H1 (cell line): ENCODE results near the gene EVX2. TPM values are rescaled to one million over a fixed set of nuclear protein-coding genes. Genes with fewer than 3 reads are reported as not detected.
A peak's percentile ranks its signal among the peaks of the same experiment; 100 is the strongest.

Experiments used
- CTCF ChIA-PET: fragments of 300-600 bp; sonication (Branson Sonifier 250); formaldehyde crosslinking; loops from one replicate; lab custom pipeline; 2021; ENCODE audit not compliant: partially characterized antibody; lab: Charles Lee
- POLR2A ChIA-PET: fragments of 300-600 bp; sonication (Branson Sonifier 250); formaldehyde crosslinking; loops from one replicate; lab custom pipeline; 2021; ENCODE audit warnings: inconsistent platforms; ENCODE audit not compliant: partially characterized antibody; lab: Charles Lee
- DNase-seq, 2 experiments: peaks; one replicate each; pipeline versions ENCODE4 v3.0.0 to v3.0.0-alpha.2; 2010 to 2022; ENCODE audit warnings: low spot score in 2 of 2, low read depth in 1 of 2, mixed read lengths in 1 of 2
- FAIRE-seq: peaks from 2 replicates; lab custom pipeline; 2011; peaks lifted over from hg19 to GRCh38; lab: Jason Lieb, UNC
- H2AFZ ChIP-seq: 2 replicates; pipeline ENCODE4 v1.8.1; 2012; ENCODE audit warnings: low read length, inconsistent platforms
- H2AK5ac ChIP-seq: 2 replicates; pipeline ENCODE4 v1.6.1; 2013; ENCODE audit warnings: low read depth, low read length
- H2BK120ac ChIP-seq: replicated peaks from 2 replicates; pipeline ENCODE3; 2013; ENCODE audit warnings: low read depth, low read length, inconsistent platforms
- H2BK12ac ChIP-seq: 2 replicates; pipeline ENCODE4 v1.6.1; 2013; ENCODE audit warnings: low read depth, low read length
- H2BK15ac ChIP-seq: 2 replicates; pipeline ENCODE4 v1.6.1; 2013; ENCODE audit warnings: low read length
- H2BK20ac ChIP-seq: 2 replicates; pipeline ENCODE4 v1.6.1; 2013; ENCODE audit warnings: low read length
- H2BK5ac ChIP-seq: 2 replicates; pipeline ENCODE4 v1.6.1; 2013; ENCODE audit warnings: low read depth, low read length
- H3K14ac ChIP-seq: 2 replicates; pipeline ENCODE4 v1.6.1; 2013; ENCODE audit warnings: inconsistent platforms; ENCODE audit not compliant: insufficient read length
- H3K18ac ChIP-seq: 2 replicates; pipeline ENCODE4 v1.6.1; 2013; ENCODE audit warnings: low read length; ENCODE audit errors: extremely low read depth
- H3K23ac ChIP-seq: 2 replicates; pipeline ENCODE4 v1.6.1; 2013; ENCODE audit warnings: inconsistent platforms; ENCODE audit not compliant: insufficient read length
- H3K23me2 ChIP-seq: 2 replicates; pipeline ENCODE4 v1.6.1; 2013; ENCODE audit warnings: low read depth, low read length
- H3K27ac ChIP-seq: 2 replicates; pipeline ENCODE4 v1.6.1; 2011; ENCODE audit warnings: low read depth, low read length, inconsistent platforms
- H3K27me3 ChIP-seq, 4 experiments: replicated peaks in 1 of 4; 1 replicate in 1 of 4; 2 replicates in 3 of 4; pipeline versions ENCODE4 v1.6.1 to v1.8.1; 2011 to 2013; ENCODE audit warnings: low read length in 3 of 4, mild to moderate bottlenecking in 3 of 4, inconsistent platforms in 2 of 4, mixed read lengths in 2 of 4, moderate library complexity in 1 of 4; ENCODE audit not compliant: control insufficient read depth in 3 of 4, insufficient read depth in 3 of 4; ENCODE audit errors: extremely low read depth in 1 of 4
- H3K36me3 ChIP-seq, 4 experiments: 2 replicates each; pipeline versions ENCODE4 v1.6.1 to v1.8.1; 2011 to 2013; ENCODE audit warnings: mild to moderate bottlenecking in 4 of 4, low read length in 3 of 4, moderate library complexity in 2 of 4, control low read depth in 1 of 4, inconsistent platforms in 1 of 4; ENCODE audit not compliant: insufficient read depth in 4 of 4, control insufficient read depth in 2 of 4
- H3K4ac ChIP-seq: replicated peaks from 2 replicates; pipeline ENCODE3; 2013; ENCODE audit warnings: low read length, low read depth, mixed read lengths, inconsistent platforms; ENCODE audit not compliant: insufficient read length
- H3K4me1 ChIP-seq, 4 experiments: replicated peaks in 1 of 4; 1 replicate in 1 of 4; 2 replicates in 3 of 4; pipeline versions ENCODE4 v1.6.1 to v1.8.1; 2011 to 2013; ENCODE audit warnings: low read length in 3 of 4, inconsistent platforms in 2 of 4, mixed read lengths in 1 of 4; ENCODE audit not compliant: insufficient read depth in 4 of 4, control insufficient read depth in 3 of 4
- H3K4me2 ChIP-seq, 2 experiments: 2 replicates each; pipeline versions ENCODE4 v1.6.1 to v1.8.1; 2011 to 2013; ENCODE audit warnings: low read depth in 2 of 2, low read length in 2 of 2, control low read depth in 1 of 2, inconsistent platforms in 1 of 2, mild to moderate bottlenecking in 1 of 2; ENCODE audit not compliant: insufficient read depth in 1 of 2
- H3K4me3 ChIP-seq, 4 experiments: fragments of 200-600, 300-600 bp in 1 of 4; sonication (generic), shearing (Covaris generic), sonication (Bioruptor Twin) in 1 of 4; 2 replicates each; pipeline versions ENCODE4 v1.5.1 to v1.8.1; 2011 to 2016; ENCODE audit warnings: low read length in 4 of 4, low read depth in 3 of 4, control low read depth in 2 of 4, inconsistent platforms in 2 of 4, mild to moderate bottlenecking in 2 of 4, mixed read lengths in 1 of 4, moderate library complexity in 1 of 4; ENCODE audit not compliant: insufficient read depth in 2 of 4; ENCODE audit errors: extremely low read depth in 1 of 4
- H3K56ac ChIP-seq: replicated peaks from 2 replicates; pipeline ENCODE3; 2013; ENCODE audit warnings: low read depth, mild to moderate bottlenecking, mixed read lengths, low read length, inconsistent platforms; ENCODE audit not compliant: insufficient read length
- H3K79me1 ChIP-seq: 2 replicates; pipeline ENCODE4 v1.6.1; 2013; ENCODE audit warnings: low read depth, low read length, control low read depth
- H3K79me2 ChIP-seq, 2 experiments: 2 replicates each; pipeline versions ENCODE4 v1.6.1 to v1.8.1; 2012 to 2013; ENCODE audit warnings: low read length in 2 of 2, mild to moderate bottlenecking in 2 of 2, inconsistent platforms in 1 of 2; ENCODE audit not compliant: insufficient read depth in 2 of 2, control insufficient read depth in 1 of 2
- H3K9ac ChIP-seq, 4 experiments: replicated peaks in 1 of 4; 1 replicate in 1 of 4; 2 replicates in 3 of 4; pipeline versions ENCODE4 v1.6.1 to v1.8.1; 2011 to 2013; ENCODE audit warnings: low read depth in 3 of 4, low read length in 3 of 4, control low read depth in 2 of 4, mild to moderate bottlenecking in 2 of 4, moderate library complexity in 2 of 4, inconsistent platforms in 1 of 4; ENCODE audit errors: extremely low read depth in 1 of 4
- H3K9me3 ChIP-seq, 2 experiments: 2 replicates each; pipeline versions ENCODE4 v1.6.1 to v1.8.1; 2012 to 2013; ENCODE audit warnings: mild to moderate bottlenecking in 2 of 2, moderate library complexity in 2 of 2, control low read depth in 1 of 2, inconsistent platforms in 1 of 2, low read depth in 1 of 2, low read length in 1 of 2, mixed read lengths in 1 of 2; ENCODE audit not compliant: insufficient read depth in 2 of 2
- H4K20me1 ChIP-seq, 2 experiments: replicated peaks in 1 of 2; 2 replicates each; pipeline versions ENCODE3 to v1.8.1; 2011 to 2013; ENCODE audit warnings: inconsistent platforms in 2 of 2, low read length in 2 of 2, mild to moderate bottlenecking in 1 of 2; ENCODE audit not compliant: insufficient read depth in 2 of 2, control insufficient read depth in 1 of 2
- H4K5ac ChIP-seq: 2 replicates; pipeline ENCODE4 v1.6.1; 2013; ENCODE audit warnings: low read length, low read depth, mixed read lengths, inconsistent platforms; ENCODE audit not compliant: insufficient read length
- H4K8ac ChIP-seq: 2 replicates; pipeline ENCODE4 v1.8.0; 2013; ENCODE audit warnings: mild to moderate bottlenecking, moderate library complexity, low read length, inconsistent platforms; ENCODE audit not compliant: insufficient read depth; ENCODE audit errors: extremely low read depth
- H4K91ac ChIP-seq: replicated peaks from 2 replicates; pipeline ENCODE3; 2013; ENCODE audit warnings: low read length, mixed read lengths, inconsistent platforms; ENCODE audit not compliant: insufficient read length
- ASH2L ChIP-seq: fragments of 200-600, 300-600 bp; sonication (generic); IDR thresholded peaks from one replicate; pipeline ENCODE4 v1.7.1; 2017; ENCODE audit warnings: low read length
- BCL11A ChIP-seq, 2 experiments: IDR thresholded peaks; one replicate each; pipeline ENCODE4 v1.6.1; 2011; ENCODE audit warnings: low read depth in 2 of 2, low read length in 2 of 2, mild to moderate bottlenecking in 2 of 2
- CHD2 ChIP-seq: IDR thresholded peaks from 2 replicates; pipeline ENCODE4 v1.6.1; 2012; ENCODE audit warnings: low read length, improper control_type of control experiment
- CREB1 ChIP-seq: IDR thresholded peaks from 2 replicates; pipeline ENCODE4 v1.6.1; 2012; ENCODE audit warnings: inconsistent platforms
- CTCF ChIP-seq, 3 experiments: IDR thresholded peaks; 1 replicate in 2 of 3; 2 replicates in 1 of 3; pipeline versions ENCODE4 v1.5.1 to v1.6.1; 2011; ENCODE audit warnings: low read length in 3 of 3, mild to moderate bottlenecking in 3 of 3, inconsistent platforms in 2 of 3, low read depth in 1 of 3, moderate library complexity in 1 of 3; ENCODE audit not compliant: insufficient read depth in 1 of 3; ENCODE audit errors: control extremely low read depth in 1 of 3
- RBBP5 ChIP-seq: IDR thresholded peaks from 2 replicates; pipeline ENCODE4 v1.7.1; 2012; ENCODE audit warnings: low read depth, mild to moderate bottlenecking, inconsistent platforms, low read length, moderate library complexity, borderline replicate concordance
- SIN3A ChIP-seq, 2 experiments: IDR thresholded peaks in 1 of 2; conservative IDR thresholded peaks in 1 of 2; 2 replicates each; pipeline ENCODE4 v1.6.1; 2011 to 2012; ENCODE audit warnings: low read length in 2 of 2, improper control_type of control experiment in 1 of 2, low read depth in 1 of 2, mild to moderate bottlenecking in 1 of 2
- SUZ12 ChIP-seq: fragments of 200-600 bp; sonication (generic); IDR thresholded peaks from 2 replicates; pipeline ENCODE4 v1.6.1; 2012; ENCODE audit warnings: mild to moderate bottlenecking, inconsistent platforms, low read length, moderate library complexity, mixed read lengths
- TAF7 ChIP-seq: optimal IDR thresholded peaks from 2 replicates; pipeline ENCODE3; 2011; ENCODE audit warnings: low read depth, mild to moderate bottlenecking, inconsistent platforms, low read length, moderate library complexity, borderline replicate concordance
- WGBS, 2 experiments: shearing (Covaris generic) in 1 of 2; methylation state at CpG; one replicate each; pipeline versions ENCODE4 v1.1.6 to v1.1.7; 2013 to 2015; ENCODE audit warnings: low lambda C conversion rate in 2 of 2, mixed read lengths in 2 of 2, inconsistent platforms in 1 of 2, low coverage in 1 of 2, missing lambda C conversion rate in 1 of 2; ENCODE audit not compliant: insufficient replicate concordance in 2 of 2, insufficient coverage in 1 of 2, insufficient read length in 1 of 2; ENCODE audit errors: extremely low coverage in 1 of 2, missing lambda C conversion rate in 1 of 2; 5-methylcytosine and 5-hydroxymethylcytosine counted together
- polyA plus RNA-seq, 7 experiments: library from polyadenylated mRNA; depleted of rRNA in 3 of 7; stranded (reverse) in 5 of 7; unstranded in 2 of 7; fragments of >200 nt in 5 of 7; fragments of 200-250 nt in 2 of 7; gene quantifications; 1 replicate in 5 of 7; 2 replicates in 1 of 7; 4 replicates in 1 of 7; pipeline versions ENCODE4 v1.2.1 to v1.2.3, GENCODE V29; 2011 to 2013; ENCODE audit warnings: missing spikeins in 2 of 7, mixed read lengths in 2 of 7
- total RNA-seq: library from RNA; stranded (reverse); fragmentation: NEBNext Ultra II Directional; extraction: Animal tissue kit (Norgen Biotek cat#: 25700); gene quantifications from 2 replicates; pipeline ENCODE4 v1.2.1, GENCODE V29; 2021

Gene EVX2
- total and polyA plus RNA-seq, 2 of the 8 experiments (the other 6 are each of a cell fraction or from before 2014, with no cell fraction given): not detected

DNA sequence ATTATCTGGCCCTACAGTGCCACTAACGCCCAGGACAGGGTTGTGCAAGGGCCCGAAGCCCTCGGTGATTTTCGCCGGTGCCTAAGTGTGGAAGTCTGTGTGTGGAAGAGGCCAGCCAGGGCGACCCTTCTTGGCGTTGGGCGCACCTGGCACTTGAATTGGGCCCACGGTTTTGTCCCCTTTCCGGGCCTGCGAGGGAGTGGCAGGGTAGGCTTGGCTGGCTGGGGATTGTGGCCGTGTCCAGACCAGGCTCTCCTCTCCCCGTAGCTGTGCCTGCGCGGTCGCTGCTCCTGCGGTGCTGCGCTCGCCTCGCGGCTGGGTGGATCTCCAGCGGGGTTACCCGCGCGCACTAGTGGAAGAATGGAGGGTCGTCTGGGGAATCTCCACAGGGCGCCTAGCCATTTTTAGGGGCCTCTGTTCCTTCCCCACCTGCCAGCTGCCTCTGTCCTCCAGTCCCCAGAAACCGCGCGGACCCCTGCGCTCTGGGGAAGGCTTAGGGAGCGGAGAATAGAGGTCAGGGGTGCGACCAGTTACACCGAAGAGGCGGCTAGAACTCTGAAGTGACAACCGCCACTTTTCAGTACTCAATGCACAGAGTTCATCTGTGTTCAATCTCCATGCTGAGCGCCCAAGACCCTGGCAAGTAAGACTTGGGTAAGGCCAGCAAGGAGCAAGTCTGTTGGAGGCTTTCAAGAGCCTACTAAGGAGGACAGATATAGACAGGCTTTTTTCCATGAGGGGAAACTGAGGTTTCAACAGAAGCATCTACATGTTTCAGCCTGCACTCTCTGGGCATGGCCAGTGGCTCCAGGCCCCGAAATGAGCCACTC is 16.0 kb downstream of the EVX2 start:
- H2AK5ac ChIP-seq: no peak overlapping the region
- H2BK120ac ChIP-seq: no peak overlapping the region
- H2BK12ac ChIP-seq: 0 out of 2 replicates have a peak overlapping the region, but pooled peaks have one; percentile 19
- no peak overlapping the region for H2BK20ac ChIP-seq
- DNase-seq (peak in 1 of 2 experiments; percentile 58), FAIRE-seq (no peak)
- ChIA-PET POLR2A (no interaction called here), CTCF (interaction anchor here (0.9 kb wide), 1 partner anchor 697 kb away, joined by 3 read pairs; no protein-coding TSS in a partner anchor)
- H3K79me1 ChIP-seq: no peaks in the 10 kb centered on the region
- peak overlapping the region in 2 of 4 experiments; percentile 14 to 54; a peak in 3 of 8 replicates for H3K4me3 ChIP-seq
- peaks cover 0 to 4% (median 0%) of the 10 kb centered on the region in 4 experiments; a peak in 1 of 8 replicates for H3K36me3 ChIP-seq
- no peak overlapping the region for H3K14ac ChIP-seq
- H2AFZ ChIP-seq: no peak overlapping the region
- H4K20me1 ChIP-seq: peaks cover 7 to 16% of the 10 kb centered on the region in 2 experiments
- H4K5ac ChIP-seq: no peak overlapping the region
- no peak overlapping the region for H3K27ac ChIP-seq
- H3K56ac ChIP-seq: no peak overlapping the region
- no peaks in the 10 kb centered on the region; the same call in 1 of the 2 replicates for H3K23me2 ChIP-seq
- no peak overlapping the region for H3K9ac ChIP-seq
- H3K23ac ChIP-seq: no peak overlapping the region
- H2BK5ac ChIP-seq: no peak overlapping the region
- WGBS, 2 experiments: 9% methylated on average over 38 of the region's 38 CpGs; no CpG with 5 or more reads in 1 of the 2 experiments
- H4K91ac ChIP-seq: no peak overlapping the region
- H3K18ac ChIP-seq: no peak overlapping the region
- no peak overlapping the region for H3K4ac ChIP-seq
- H3K4me2 ChIP-seq: peak overlapping the region; percentile 53 to 75
- H2BK15ac ChIP-seq: peak overlapping the region; percentile 29; the same call in 1 of the 2 replicates
- no peak overlapping the region for H4K8ac ChIP-seq
- no peaks in the 10 kb centered on the region for H3K79me2 ChIP-seq
- peaks cover 0 to 20% (median 11%) of the 10 kb centered on the region in 4 experiments; a peak in 4 of 7 replicates for H3K4me1 ChIP-seq
- H3K9me3 ChIP-seq: no peaks in the 10 kb centered on the region
- H3K27me3 ChIP-seq: peaks cover 77 to 88% (median 81%) of the 10 kb centered on the region in 4 experiments
- TF ChIP-seq RBBP5: peak; percentile 15; the same call in 1 of the 2 replicates
- no peak for TF ChIP-seq CTCF (IDR thresholded peaks at IDR 0.05; ENCODE audit: control extremely low read depth in 1 of 3, insufficient read depth in 1 of 3, low read depth in 1 of 3, low read length in 3 of 3)
- peak; percentile 82; the same call in 1 of the 2 replicates for TF ChIP-seq SUZ12
- no peak for TF ChIP-seq TAF7
- no peak for TF ChIP-seq CREB1
- TF ChIP-seq ASH2L: no peak
- TF ChIP-seq SIN3A (conservative IDR thresholded peaks at IDR 0.05 in 1 of 2, IDR thresholded peaks at IDR 0.05 in 1 of 2; ENCODE audit: low read depth in 1 of 2, low read length in 2 of 2): no peak
- TF ChIP-seq BCL11A (IDR thresholded peaks at IDR 0.05; ENCODE audit: low read depth in 2 of 2, low read length in 2 of 2): no peak
- no peak for TF ChIP-seq CHD2
